ENCODE measurements around the gene ZGPAT.
"Not testable (repeated sequence)": the region's sequence is repeated elsewhere in the genome, so short reads cannot be mapped to it uniquely, and the experiment has no call there.

Gene ZGPAT

DNA sequence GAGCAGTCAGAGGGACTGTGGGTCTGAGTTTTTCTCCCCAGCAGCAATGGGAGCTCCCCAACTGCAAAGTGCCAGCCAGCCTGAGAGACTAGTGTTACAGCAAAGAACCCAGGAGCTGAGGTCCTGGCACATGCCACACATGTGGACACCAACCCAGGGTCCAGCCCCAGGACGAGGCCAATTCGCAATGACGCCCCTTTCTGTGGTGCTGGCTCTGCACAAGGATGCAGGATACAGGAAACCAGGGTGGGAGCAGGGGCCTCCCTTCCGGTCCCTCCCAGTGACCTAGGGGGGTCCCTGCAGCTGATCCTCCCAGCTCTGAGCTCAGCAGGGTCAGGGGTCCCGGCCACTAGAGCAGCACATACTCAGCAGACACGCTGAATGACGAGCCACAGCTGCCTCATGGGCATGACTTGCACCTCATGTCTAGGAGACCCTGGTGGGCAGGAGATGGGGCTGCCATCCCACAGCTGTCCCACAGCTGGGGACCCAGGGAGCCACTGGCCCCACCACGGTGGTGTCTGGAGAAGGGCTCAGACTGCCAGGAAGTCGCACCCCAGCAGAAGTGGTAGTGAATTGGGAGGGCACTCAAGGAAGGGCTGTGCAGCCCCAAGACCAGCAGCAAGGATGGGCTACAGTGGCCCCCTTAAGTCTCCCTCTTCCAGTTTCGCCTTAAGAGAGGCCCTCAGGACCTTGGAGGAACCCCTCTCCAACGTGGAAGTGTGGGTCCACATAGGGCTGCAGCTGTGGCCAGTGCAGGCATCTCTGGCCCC is 3.7 kb upstream of the ZGPAT start:
- no peak for DNase-seq (ENCODE audit: low spot score)

GRCh38 chr20:63704749-63705117 is 3.1 kb upstream of the ZGPAT start:
- no peak for DNase-seq (ENCODE audit: low spot score)

DNA sequence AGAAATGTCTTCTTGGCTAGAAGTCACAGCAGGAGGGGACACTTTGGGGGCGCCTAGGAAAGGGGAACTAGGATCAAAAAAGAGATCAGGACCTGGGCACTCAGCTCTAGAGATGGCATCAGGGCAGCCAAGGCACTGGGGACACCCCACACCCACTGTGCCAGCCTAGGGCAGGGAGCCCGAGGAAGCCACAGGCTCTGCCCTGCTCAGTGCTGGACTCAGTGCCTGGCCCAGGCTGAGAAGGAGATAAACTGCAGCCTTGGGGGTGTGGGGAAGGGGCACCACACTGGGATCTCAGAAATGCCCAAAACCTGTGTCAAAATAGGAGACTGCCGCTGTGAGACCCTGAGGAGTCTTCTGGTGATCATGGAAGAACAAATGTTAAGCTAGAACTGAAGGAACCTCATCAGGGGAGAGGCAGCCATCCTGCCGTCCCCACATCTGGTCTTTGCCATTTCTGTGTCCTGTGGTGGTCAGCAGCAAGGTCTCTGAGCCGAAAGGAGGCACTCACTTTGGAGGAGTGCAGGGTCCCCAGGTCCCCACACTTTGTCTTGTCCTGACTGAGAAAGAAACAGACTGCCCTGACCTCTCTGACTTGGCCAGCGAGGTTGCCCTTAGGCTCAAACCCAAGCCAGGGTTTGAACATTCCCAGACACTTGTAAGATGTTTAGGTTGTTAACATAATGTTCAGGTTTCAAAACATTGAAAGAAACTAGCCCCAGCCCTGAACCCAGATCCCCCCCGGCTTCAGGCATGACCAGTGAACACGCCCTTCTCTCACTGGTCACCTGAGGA is 2.4 kb upstream of the ZGPAT start:
- DNase-seq (ENCODE audit: low spot score) = no peak

DNA sequence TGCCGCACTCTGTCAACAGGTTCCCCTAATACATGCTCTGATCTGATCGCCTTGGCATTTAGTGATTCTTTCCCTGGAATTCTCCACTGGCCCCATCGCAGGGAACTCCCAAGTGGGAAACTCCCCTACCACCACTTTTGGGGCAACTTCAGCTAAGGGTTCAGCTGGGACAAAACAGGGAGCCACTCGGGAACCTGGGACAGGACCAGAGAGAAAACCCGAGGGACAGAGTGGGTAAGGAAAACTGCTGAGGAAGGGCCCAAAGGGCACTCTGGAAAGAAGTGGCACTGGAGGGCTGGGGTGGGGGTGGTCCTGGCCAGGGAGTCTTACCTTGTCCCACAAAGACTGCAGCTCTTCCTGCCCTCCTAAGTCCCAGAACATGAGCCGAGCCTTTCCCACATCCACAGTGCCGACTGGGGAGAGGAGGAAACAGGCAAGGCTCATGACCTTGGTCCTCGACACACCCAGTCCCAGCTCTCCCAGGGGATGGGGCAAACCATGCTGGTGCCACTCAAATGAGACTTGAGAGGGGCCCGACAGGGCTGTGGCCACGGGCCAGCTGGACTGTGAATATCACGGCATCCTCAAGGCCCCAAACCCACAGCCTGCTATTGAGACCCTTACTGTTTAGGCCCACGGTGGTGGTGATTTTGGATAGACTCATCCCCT is 1.7 kb upstream of the ZGPAT start:
- DNase-seq (ENCODE audit: low spot score) = no peak

GRCh38 chr20:63706852-63707557 is 834 bp upstream of the ZGPAT start:
- peak; percentile 84 for DNase-seq (ENCODE audit: low spot score)

DNA sequence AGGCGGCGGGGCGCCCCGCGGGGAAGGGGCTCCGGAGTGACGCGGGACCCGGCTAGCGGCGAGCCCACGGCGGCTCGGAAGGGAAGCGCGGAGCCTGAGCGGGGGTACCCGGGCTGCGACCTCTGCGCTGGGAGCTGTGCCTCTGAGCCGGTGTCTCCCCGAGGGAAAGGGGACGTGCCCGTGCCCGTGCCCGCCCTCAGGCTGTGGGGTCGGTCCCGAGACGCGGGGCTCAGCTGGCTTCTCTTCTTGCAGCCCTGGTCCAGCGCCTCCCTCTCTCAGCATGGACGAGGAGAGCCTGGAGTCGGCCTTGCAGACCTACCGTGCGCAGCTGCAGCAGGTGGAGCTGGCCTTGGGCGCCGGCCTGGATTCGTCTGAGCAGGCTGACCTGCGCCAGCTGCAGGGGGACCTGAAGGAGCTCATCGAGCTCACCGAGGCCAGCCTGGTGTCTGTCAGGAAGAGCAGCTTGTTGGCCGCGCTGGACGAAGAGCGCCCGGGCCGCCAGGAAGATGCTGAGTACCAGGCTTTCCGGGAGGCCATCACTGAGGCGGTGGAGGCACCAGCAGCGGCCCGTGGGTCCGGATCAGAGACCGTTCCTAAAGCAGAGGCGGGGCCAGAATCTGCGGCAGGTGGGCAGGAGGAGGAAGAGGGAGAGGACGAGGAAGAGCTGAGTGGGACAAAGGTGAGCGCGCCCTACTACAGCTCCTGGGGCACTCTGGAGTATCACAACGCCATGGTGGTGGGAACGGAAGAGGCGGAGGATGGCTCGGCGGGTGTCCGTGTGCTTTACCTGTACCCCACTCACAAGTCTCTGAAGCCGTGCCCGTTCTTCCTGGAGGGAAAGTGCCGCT is 686 bp downstream of the ZGPAT start:
- peak; percentile 30 for DNase-seq (ENCODE audit: low spot score)

DNA sequence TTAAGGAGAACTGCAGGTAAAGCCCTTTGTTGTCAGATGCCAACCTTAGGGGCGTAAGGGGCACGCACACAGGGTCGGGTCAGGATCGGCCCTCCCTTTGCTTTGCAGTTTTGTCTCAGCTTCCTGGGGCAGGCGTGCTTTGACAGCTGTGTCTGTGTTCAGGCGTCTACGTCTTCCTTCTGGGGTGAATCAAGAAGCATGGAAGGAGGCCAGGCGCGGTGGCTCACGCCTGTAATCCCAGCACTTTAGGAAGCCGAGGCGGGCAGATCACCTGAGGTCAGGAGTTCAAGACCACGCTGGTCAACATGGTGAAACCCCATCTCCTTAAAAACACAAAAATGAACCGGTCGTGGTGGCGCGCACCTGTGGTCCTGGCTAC is 1.3 kb downstream of the ZGPAT start:
- no peak for DNase-seq (ENCODE audit: low spot score)

DNA sequence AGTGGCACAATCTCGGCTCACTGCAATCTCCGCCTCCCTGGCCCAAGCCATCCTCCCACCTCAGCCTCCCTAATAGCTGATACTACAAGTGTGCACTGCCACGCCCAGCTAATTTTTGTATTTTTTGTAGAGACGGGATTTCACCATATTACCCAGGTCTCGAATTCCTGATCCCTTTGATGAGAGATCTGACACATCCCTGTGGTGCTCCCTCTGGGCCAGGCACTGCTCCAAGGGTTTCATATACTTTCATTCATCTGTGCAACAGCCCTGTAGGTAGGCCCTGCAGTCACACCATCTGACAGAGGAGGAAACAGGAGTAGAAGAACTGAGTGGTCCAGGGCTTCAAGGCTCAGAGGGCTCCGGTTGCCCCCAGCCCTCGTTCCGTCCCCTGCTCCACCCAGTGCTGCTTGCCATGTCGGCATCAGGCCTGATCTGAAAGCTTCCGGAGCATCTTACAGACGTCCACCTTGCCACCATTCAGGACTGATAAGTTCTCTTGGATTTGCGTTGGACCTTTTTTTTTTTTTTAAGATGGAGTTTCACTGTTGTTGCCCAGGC is 3.3 kb downstream of the ZGPAT start:
- DNase-seq (ENCODE audit: low spot score) = no peak

- DNase-seq (ENCODE audit: low spot score) = no peak
Observed at GRCh38 chr20:63712191-63712590, 4.4 kb downstream of the ZGPAT start.

- no peak for DNase-seq (ENCODE audit: low spot score)
Observed at GRCh38 chr20:63714858-63715257, 7.0 kb downstream of the ZGPAT start.

GRCh38 chr20:63718996-63719395 is 11.2 kb downstream of the ZGPAT start:
- DNase-seq (ENCODE audit: low spot score) = no peak

- not testable (repeated sequence) for DNase-seq (ENCODE audit: low spot score)
Observed at GRCh38 chr20:63722967-63723622, 15.3 kb downstream of the ZGPAT start.

GRCh38 chr20:63730189-63730733 is 22.4 kb downstream of the ZGPAT start:
- not testable (repeated sequence) for DNase-seq (ENCODE audit: low spot score)

- DNase-seq (ENCODE audit: low spot score) = no peak
Observed at GRCh38 chr20:63731410-63731809, 23.6 kb downstream of the ZGPAT start.

DNA sequence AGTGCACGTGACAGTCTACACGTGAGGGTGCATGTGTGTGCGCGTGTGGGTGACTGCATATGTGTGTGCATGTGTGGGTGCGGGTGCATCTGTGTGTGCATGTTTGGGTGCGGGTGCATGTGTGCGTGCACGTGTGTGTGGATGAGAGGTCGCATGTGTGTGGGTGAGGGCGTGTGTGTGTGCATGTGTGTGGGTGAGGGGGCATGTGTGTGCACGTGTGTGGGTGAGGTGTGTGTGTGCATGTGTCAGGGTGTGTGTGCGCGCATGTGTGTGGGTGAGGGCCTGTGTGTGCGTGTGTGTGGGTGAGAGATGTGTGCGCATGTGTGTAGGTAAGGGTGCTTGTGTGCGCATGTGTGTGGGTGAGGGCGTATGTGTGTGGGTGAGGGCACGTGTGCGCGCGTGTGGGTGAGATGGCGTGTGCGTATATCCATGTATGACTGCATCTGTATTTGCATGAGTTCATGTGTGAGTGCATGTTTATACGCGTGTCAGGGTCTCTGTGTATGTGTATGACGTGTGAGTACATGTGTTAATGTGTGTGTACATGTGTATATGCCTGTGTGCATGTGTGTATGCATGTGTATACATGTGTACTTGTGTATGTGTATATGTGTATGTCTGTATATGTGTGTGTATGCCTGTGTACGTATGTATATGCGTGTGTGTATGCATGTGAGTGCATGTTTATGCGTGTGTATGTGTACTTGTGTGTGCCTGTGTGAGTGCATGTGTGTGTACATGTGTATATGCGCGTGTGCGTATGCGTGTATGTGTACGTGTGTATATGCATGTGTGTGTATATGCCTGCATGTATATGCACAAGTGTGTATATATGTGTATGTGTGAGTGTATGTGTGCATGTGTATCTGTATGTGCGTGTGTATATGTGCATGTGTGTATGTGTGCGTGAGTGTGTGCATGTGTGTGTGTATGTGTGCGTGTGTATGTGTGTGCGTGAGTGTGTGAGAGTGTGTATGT is 24.6 kb downstream of the ZGPAT start:
- no peak for DNase-seq (ENCODE audit: low spot score)

- no peak for DNase-seq (ENCODE audit: low spot score)
Observed at GRCh38 chr20:63733117-63733516, 25.3 kb downstream of the ZGPAT start.

DNA sequence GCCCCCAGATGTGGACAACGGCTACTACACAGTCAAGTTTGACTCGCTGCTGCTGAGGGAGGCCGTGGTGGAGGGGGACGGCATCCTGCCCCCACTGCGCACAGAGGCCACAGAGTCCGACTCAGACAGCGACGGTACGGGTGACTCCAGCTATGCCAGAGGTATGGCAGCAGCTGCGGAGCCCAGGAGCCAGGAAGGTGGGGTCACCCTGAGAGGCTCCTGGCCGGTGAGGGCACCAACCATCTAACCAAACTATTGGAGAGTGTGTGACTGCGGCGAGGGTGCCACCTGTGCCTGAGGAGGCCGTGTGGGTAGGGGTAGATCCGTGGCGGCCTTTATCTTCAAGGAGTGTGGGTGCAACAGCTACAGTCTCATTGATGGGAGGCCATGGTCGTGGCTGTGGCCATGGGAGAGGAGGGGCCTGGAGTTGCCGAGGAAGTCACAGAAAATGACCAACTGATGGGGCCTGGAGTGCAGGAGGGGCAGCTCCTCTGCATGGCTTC is 25.8 kb downstream of the ZGPAT start:
- DNase-seq (ENCODE audit: low spot score) = no peak

DNA sequence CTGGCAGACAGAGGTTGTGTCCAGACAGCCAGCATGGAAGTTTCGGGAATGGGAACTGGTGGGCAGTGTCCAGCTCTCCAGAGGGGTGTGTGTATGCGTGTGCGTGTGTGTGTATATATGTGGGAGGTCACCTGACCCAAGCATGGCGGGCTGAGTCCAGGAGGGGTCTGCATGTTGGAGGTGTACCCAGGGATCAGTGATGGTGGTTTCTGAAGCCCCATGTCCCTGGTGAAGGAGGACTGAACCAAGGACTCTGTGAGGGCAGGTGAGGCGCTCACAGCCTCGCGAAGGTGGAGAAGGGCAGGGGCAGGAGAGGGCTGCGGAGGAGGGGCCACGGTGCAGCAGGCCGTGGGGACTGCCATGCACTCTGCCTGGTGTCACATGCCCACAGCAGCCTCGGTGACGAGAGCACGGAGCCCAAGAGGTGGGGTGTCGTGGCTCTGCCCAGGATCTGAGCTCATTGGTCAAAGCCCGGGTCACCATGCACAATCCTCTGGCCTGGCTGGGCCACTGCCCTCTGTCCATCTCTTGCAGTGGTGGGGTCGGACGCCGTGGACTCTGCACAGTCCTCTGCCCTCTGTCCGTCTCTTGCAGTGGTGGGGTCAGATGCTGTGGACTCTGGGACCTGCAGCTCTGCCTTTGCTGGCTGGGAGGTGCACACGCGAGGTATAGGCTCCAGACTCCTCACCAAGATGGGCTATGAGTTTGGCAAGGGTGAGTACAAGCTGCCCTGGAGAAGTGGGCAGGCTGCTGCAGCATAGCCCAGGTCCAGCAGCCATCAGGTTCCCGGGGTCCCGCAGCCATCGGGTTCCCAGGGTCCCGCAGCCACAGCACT is 26.5 kb downstream of the ZGPAT start:
- no peak for DNase-seq (ENCODE audit: low spot score)

Data from HuH-7 (cell line).